Stimulated activated CD4-positive, alpha-beta T cell treated with anti-CD3 and anti-CD28 coated beads, Interleukin-4, amount 100 ng/mL, for 1 hour (primary cell): ENCODE results near the gene MEI4.
"Not testable (repeated sequence)": the region's sequence is repeated elsewhere in the genome, so short reads cannot be mapped to it uniquely, and the experiment has no call there.

ENCODE experiments used
- DNase-seq: peaks from one replicate; pipeline ENCODE4 v3.0.0-alpha.2; 2020

Gene MEI4, protein sequence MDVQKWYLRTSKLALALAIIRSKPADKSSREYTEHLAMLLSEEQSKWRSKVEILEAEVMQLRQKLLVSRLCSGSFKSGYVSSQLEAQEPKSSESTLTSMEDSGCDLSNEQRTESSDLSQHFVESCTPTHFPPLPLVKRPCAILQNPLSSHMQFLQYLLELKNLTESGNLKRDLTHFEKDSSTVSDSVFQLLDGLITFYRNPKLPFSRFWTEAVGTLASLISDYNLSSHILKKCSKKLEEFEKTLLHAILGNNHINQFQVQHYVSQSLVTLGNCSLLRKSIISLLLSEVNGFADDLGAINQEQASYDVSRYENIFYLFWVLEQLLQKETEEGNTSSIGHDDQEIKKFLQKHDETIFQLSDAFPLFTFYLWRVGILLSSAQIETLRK

DNA sequence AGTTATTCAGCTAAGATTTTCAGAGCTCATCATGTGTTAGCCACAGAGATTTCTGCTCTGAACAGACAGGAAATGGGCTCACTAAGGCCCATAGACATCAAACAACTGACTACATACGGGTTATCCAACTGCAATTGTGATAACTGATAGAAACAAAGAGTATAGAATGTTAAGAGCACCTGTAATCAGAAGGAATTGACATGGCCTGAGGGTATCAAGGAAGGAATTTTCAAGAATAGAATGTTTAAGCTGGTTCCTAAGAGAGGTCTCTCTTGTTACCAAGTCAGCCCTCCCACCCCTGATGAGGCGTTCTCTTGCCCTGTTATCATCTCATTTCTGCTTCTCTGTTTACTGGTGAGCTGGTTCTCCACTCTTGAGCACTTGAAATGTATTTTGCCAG is at the start of gene MEI4:
TSS of gene MEI4 (plus strand) at position 301 of the 400 bp plus-strand sequence. CDS start 37,633 bp downstream, outside the sequence.
- DNase-seq = no peak

DNA sequence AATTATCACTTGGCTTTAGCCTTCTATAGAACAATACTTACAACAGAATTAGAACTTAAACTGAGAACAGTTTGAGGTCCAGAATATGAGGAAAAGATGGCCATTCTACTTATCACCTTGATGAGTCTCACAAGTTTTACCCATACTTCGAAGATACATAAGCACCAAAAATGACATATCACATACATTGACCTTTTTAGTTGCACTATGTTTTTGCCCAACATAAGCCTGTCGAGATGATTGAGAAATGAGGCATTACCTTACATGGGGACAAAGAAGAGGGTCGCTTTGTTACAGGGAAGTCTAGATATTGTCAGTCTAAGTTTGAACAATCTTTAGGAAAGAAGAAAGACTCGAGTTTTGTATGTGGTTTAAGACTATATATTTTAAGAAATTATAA is 48.4 kb upstream of the MEI4 start:
- DNase-seq = no peak

DNA sequence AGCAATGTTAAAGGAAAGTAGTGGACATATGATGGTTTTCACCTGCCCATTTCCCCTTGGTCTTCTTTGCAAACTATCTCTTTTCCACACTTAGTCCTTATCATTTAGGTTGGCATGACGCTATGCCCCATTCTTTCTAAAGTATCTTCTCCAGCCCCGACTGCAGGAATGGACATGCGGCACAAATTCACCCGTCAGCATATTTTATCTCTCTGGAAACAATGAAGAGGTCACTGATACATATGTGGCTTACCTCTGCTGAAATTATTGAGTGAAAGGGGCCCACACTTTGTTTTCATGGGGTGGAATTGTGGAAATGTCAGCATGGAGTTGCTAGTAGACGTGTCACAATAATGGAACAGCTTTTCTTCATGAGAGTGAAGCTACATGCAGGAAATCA is 45.8 kb upstream of the MEI4 start:
- DNase-seq = no peak

DNA sequence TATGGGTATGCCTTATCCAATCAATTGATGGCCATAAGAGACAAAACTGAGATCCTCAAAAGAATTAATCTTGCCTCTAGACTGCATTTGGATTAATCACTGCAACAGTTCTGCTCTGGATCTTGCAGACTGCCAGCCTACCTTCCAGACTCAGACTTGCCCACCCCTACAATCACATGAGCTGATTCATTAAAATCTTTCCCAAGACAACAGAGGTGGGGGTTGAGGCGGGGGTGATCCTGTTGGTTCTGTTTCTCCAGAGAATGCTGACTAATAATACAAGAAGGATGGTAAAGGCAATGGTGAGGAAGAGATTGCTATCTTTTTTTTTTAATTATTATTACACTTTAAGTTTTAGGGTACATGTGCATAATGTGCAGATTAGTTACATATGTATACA is 43.7 kb upstream of the MEI4 start:
- no peak for DNase-seq

DNA sequence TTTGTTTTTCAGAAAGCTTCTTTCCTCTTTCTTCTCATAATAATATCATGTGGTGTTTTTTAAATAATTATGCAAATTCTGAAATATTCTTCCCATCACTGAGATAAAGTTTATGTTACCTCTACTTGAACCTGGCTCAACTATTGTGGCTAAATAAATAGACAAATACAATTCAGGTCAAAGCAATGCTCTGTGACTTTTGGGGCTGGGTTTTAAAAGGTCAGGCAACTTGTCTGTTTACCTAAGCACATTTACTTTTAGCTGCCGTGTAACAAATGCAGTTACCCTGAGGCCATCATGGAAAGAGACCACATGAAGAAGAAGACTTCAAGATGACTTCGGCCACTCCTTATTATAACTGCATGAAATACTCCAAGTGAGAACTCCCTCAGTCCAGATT is 33.7 kb upstream of the MEI4 start:
- no peak for DNase-seq

DNA sequence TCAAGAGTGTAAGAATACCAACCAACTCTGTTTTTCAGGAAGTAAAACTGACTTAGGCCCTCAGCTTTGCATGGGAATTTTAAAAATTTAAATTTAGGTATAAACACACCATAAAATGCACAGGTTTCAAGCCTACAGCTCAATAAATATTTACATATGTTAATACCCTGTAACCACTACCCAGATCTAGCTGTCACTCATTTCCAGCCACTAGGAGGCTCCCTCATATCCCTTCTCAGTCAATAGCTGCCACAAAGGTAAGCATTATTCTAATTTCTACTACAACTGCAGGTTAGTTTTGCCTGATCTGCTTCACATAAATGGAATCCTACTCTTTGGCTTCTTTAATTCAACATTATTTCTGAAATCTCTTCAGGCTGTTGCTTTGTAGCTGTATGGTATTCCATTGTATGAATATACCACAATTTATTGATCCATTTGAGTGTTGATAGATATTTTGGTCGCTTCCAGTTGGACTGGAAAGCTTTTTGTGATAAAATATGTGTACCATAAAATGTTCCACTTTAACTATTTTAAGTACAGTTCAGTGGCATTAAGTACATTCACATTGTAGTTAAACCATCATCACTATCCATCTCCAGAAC is 32.5 kb upstream of the MEI4 start:
- no peak for DNase-seq

DNA sequence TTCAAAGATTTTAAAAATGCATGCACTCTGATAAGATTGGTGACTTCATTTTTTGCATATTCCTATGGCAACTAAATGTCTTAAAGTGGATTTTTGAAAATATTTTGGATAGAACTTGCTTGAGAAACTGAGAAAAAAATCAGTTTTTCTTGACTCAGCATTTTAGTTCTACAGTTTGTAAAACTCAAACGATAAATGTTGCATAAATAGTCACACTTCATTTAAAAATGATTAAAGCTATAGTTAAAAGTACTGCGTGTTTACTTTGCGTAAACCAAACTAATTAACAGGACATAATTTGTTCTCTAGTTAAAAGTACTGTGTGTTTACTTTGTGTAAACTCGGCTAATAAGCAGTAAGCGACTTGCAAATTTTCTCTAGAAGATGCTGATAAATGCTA is 28.3 kb upstream of the MEI4 start:
- no peak for DNase-seq

DNA sequence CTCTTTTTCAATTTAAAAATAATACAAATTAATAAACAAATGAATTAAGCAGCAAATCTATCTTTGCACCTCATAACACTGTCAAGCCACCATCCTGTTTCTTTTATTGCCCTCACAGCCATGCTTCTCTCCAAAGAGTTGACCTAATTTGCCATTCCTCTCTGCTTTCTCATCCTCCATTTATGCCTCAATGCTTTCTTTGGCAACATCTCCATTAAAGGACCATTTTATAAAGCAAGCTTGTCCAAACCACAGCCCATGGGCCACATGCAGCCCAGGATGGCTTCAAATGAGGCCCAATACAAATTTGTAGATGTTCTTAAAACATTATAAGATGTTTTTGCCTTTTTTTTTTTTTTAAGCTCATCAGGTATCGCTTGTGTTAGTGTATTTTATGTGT is 26.4 kb upstream of the MEI4 start:
- DNase-seq = no peak

DNA sequence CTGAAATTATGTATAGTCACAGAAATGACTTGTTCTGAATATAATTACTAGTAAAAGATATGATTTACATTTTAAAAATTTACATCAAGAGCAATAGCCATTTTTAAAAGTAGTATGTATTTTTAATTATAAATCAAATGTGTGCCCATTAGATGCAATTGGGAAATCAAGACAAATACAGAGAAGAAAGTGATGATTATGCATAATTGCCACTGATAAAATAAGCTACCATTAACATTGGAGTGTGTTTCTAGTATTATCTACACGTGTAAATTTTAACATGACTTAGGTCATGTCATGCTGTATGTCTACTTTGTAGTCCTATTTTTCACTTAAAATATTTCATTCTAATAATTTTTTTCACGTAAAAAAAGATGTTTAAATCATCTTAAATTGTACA is 22.8 kb upstream of the MEI4 start:
- no peak for DNase-seq

DNA sequence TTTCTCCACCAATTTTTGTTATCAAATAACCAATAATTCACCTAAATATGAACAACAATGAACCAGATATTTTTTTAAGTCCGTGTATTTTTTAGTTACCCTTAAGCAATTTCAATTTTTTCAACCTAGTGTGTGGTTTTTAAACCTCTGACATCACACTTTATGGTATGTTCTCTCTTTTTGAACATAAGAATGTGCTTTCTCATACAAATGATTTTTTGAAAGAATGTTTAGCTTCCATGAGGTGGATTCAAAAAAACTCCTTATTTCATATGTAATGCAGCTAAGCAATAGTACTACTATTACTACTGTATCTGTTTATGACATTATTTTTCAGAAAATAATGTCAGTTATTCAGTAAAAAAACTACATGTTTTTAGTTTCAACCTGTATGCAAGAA is 19.4 kb upstream of the MEI4 start:
- no peak for DNase-seq

DNA sequence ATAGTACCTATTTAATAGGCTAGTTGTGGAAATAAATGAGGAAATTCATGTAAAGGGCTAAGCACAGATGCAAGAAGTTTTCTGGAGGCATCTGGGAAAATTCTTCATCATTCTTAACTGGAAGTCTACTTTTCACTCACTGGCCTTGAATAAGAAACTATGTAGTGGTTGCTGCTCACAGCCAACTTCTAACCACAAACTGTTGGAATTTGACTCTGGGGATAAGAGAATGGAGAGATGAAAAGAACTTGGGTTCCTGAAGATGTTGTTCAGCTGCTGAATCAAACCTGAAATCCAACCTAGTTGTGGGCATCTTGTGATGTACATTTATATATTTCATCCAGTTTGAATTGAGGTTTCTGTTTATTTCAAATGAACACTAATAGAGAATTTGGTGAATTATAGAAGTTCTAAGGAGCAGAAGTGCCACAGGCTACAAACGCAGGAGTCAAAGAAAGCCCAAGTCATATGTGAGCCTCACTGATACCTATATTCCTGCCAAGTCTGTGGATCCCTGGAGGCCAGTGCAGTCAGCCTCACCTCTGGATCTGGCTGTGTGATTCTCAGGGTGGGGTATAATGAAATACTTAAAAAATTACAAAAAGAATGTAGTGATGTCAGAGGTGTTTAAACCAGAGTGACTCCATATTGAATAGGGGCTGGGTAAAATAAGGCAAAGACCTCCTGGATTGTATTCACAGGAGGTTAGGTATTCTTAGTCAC is 18.7 kb upstream of the MEI4 start:
- DNase-seq = no peak

DNA sequence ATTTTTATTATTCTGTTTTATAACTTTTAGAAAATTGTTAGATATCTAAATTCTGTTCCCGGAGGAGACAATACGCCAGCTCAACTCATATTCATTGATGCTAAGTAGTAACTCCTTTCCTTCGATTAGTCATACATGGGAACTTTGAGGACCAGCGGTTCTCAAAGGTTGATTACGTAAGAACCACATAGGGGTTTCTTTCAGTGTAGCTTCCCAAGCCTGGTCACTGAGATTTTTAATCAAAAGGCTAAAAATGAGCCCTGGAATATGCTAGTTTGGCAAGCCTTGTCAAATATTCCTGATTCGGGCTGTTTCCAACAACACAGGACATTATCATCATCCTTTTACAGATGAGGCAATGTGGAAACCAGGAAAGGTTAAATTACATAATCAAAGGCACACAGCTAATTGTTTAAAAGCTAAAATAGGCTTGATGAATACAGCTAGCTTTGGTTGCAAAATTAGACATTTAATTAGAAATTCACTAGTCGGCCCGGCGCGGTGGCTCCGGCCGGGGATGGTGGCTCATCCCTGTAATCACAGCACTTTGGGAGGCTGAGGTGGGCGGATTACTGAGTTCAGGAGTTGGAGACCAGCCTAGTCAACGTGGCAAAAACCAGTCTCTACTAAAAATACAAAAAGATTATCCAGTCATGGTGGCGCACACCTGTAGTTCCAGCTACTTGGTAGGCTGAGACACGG is 14.6 kb upstream of the MEI4 start:
- DNase-seq = no peak

DNA sequence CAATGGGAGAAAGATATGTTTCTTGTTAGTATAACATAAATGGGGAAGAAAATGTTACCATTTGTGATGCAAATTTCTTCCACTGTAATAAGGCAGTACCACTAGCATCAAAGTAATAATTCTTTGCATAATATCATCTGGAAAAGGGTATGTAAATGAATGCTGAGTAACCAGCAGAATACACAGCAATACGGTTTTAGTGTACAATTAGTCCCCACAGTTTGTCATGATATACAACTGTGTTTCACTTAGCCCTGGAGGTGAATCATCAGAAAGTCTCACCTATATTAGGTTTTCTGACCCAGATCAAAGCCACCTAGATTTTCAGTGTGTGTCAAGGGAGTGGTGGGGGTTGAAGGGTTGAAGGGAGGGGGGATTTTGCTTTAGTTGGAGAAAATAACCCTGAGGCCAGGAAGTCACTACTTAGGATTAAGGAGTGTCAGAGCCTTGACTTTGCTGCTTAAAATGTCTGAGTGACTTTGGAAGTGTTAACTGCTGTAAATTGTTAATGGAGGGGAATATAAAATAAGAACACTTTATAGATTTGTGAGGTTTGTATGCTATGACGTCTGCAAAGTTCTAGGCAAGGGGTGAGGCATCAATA is 8.6 kb upstream of the MEI4 start:
- no peak for DNase-seq

DNA sequence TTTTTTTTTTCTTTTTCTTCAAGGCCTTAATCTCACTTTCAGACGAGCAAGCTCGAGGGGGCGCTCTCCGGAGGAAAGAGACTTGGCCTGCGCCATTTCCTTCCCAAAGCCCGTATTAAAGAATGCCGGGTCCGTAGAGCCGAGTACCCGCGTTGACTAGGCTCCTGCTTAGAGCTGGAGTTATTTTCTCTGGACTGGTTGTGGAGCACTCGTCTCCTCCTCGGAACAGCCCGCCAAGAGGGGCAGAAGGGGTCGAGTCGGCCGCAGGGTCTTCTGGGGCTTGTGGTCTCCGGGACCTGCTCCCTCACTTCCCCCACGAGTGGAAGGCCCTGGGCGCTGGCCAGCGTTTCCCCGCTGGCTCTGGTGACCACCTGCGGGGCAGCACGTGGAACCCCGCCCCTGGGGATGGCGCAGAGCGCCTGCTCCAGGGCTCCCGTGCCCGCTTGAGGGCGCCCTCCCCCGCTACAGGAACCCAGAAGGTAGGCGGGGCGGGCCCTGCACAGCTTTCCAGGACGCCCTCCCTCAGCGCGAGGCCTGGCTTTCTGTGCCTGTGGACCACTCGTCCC is 2.7 kb upstream of the MEI4 start:
- DNase-seq = peak; percentile 8

DNA sequence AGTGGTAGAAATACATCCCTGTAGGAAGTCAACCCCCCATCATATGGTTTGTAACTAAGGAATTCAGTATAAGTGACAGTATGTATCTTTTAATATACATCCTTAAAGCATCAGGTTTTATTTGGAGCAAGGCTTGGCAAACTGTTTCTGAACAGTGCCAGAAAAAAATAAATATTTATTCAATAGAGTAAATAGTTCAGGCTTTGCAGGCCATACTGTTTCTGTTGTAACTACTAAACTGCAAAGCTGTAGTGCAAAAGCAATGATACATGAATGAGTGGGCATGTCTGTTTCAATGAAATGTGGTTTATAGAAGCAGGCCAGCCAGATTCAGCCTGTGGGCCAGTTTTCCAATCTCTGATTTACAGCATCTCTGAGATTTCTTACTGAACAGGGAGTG is 977 bp downstream of the MEI4 start:
- DNase-seq = no peak

DNA sequence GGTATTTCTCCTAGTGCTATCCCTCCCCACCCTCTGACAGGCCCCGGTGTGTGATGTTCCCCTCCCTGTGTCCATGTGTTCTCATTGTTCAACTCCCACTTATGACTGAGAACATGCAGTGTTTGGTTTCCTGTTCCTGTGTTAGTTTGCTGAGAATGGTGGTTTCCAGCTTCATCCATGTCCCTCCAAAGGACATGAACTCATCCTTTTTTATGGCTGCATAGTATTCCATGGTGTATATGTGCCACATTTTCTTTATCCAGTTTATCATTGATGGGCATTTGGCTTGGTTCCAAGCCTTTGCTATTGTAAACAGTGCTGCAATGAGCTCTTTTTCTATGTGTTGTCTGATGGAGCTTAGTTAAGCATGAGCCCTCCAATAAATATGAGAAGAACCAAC is 2.2 kb downstream of the MEI4 start:
- DNase-seq = not testable (repeated sequence)

DNA sequence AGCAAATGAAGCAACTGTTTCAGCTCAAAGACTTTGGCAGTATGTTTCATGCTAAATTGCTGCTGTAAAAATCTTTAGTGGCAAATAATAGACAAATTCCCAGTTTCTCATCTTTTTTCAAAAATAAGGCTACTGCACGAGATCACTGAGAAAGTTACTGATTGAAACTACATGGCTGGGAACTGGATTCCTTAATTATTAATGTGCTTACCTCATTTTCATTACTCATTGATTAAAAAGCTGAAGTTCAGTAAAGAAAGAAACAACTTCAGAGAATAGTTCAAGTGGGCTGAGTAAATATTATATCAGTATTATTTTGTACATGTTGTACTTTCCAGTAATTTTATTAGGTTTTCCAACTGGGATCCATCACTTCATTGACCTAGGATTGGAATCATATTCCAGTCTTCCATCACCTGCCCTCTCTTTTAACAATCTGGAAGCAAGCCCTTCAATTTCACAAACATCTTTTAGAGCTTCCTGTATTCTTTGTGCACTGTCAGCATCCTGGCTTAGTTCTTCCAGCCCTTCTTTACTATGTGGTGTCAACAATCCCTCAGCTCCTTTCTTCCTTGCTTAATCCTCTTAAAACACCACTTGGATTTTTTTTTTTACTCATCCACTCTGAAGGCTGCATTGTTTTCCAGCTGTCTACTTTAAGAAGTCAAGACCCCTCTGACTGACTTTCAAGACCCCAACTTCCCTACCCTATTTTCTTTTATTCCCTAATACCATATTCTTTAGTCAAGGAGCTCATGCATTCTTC is 4.3 kb downstream of the MEI4 start:
- no peak for DNase-seq

DNA sequence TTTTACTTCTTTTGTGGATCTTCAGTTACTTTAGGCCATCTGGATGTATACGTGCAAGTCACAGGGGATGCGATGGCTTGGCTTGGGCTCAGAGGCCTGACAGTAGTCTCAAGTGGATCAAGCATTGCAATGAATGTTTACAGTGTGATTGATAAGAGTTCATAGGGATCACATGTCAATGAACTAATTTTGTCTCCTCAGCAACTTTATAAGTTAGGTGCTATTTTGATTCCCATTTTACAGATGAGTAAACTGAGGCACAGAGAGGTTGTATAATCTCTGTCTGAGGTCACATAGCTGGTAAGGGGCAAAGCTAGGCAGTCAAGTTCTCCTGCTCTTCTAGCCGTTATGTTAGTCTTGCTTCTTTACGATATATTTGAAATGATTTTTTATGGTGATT is 13.5 kb downstream of the MEI4 start:
- DNase-seq = no peak

DNA sequence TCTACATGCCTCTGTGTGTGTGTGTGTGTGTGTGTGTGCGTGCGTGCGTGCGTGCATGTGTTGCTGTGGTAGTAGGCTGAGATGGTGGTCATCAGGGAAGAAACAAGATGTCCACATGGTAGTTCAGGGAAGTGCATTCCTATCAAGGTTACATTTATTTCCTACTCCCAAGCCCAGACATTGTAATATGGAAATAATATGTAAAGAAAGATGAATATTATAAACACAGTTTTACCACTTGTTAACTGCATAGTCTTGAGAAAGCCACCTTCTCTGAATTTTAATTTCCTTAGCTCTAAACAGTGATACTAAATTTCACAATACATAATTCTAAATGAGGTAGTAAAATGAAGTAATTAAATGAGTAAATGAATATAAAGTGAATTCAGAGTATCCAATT is 14.0 kb downstream of the MEI4 start:
- no peak for DNase-seq

DNA sequence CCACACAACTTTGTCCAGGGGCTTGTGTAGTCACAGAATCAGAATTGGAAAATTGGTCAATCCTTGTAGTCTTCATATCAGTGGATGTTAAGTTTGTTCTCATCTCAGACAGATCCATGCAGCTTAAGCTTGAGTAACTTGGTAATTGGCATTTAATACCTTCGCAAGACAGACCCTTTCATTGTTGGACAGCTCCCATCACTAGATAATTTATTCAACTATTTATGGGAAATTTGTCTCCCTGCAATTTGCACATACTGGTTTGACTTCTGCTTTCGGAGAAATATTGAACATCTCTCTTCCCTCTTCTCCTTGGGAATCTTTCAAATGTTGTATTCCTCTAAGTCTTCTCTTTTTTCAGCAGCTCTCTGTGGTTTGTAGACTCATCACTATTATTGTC is 17.1 kb downstream of the MEI4 start:
- no peak for DNase-seq

DNA sequence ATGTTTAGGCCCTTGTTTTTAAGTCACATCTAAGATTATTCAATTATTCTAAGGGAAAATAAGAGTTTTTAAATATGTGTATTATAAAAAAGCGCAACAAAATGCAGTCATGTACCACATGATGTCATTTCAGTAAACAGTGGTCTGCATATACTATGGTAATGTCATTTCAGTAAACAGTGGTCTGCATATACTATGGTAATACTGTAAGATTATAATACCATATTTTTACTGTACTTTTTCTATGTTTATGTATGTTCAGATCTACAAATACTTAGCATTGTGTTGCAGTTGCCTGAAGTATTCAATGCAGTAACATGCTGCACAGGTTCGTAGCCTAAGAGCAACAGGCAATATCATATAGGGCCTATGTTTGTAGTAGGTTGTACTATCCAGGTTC is 21.4 kb downstream of the MEI4 start:
- no peak for DNase-seq

DNA sequence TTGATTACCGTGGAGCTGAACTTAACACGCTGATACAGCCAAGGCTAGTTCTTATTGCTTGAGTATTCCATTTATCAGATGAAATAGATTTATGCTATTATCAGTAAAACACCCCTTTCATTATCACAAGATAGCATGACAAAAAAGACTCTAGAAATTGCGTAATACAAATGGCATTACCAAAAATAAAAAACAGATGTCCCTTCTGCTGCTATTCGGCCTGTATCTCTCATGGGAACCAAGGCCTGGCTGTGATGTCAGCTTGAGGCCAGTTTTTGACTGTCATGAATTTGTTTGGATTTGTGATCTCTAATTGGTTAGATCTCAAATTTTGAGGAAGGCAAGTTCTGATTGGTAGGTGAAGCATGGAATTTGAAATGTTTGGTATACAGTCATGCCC is 25.2 kb downstream of the MEI4 start:
- DNase-seq = no peak
